ENCODE data around the gene UBXN7.
"Not testable (repeated sequence)": the region's sequence is repeated elsewhere in the genome, so short reads cannot be mapped to it uniquely, and the experiment has no call there.

Gene UBXN7

GRCh38 chr3:196314597-196314996 is 117.6 kb downstream of the UBXN7 start:
- no peak for DNase-seq

GRCh38 chr3:196314086-196314485 is 118.1 kb downstream of the UBXN7 start:
- not testable (repeated sequence) for DNase-seq

GRCh38 chr3:196302960-196303359 is 129.3 kb downstream of the UBXN7 start:
- DNase-seq: not testable (repeated sequence)

GRCh38 chr3:196302551-196302950 is 129.7 kb downstream of the UBXN7 start:
- DNase-seq: not testable (repeated sequence)

- DNase-seq: no peak
Measured at GRCh38 chr3:196298521-196298920, 133.7 kb downstream of the UBXN7 start.
